HUES48 (cell line): ENCODE results near the gene C8B.

Source experiments
- H3K27ac ChIP-seq: one replicate; pipeline ENCODE4 v1.7.0; 2013; ENCODE audit warnings: low read depth, low read length, inconsistent platforms
- H3K27me3 ChIP-seq: 2 replicates; pipeline ENCODE4 v1.6.1; 2013; ENCODE audit warnings: mild to moderate bottlenecking, low read length; ENCODE audit not compliant: control insufficient read depth, insufficient read depth
- H3K36me3 ChIP-seq: 2 replicates; pipeline ENCODE4 v1.6.1; 2013; ENCODE audit warnings: low read length; ENCODE audit not compliant: control insufficient read depth, insufficient read depth
- H3K4me1 ChIP-seq: 2 replicates; pipeline ENCODE4 v1.6.1; 2013; ENCODE audit warnings: mild to moderate bottlenecking, low read length; ENCODE audit not compliant: control insufficient read depth, insufficient read depth
- H3K4me3 ChIP-seq: 2 replicates; pipeline ENCODE4 v1.5.1; 2013; ENCODE audit warnings: mild to moderate bottlenecking, low read depth, low read length
- H3K9ac ChIP-seq: 2 replicates; pipeline ENCODE4 v1.6.1; 2013; ENCODE audit warnings: mild to moderate bottlenecking, low read depth, low read length, moderate library complexity
- H3K9me3 ChIP-seq: 2 replicates; pipeline ENCODE4 v1.6.1; 2013; ENCODE audit warnings: low read length; ENCODE audit not compliant: control insufficient read depth, insufficient read depth

Gene C8B

DNA sequence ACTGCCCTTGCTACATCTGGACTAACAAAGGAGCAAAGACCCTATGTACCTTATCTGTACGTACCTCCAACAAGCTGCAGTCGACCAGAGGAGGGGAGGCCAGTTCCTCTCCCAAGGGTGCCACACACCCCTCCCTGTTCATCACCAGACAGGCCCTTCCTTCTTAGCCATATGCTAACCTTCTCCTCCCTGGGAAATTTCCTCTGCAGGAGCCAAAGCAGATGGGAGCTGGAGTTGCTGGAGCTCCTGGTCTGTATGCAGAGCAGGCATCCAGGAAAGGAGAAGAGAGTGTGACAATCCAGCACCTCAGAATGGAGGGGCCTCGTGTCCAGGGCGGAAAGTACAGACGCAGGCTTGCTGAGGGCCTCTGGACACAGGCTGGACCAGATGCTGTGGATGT lies 48.5 kb downstream of the C8B start:
- no peaks in the 10 kb centered on the region for H3K9me3 ChIP-seq

DNA sequence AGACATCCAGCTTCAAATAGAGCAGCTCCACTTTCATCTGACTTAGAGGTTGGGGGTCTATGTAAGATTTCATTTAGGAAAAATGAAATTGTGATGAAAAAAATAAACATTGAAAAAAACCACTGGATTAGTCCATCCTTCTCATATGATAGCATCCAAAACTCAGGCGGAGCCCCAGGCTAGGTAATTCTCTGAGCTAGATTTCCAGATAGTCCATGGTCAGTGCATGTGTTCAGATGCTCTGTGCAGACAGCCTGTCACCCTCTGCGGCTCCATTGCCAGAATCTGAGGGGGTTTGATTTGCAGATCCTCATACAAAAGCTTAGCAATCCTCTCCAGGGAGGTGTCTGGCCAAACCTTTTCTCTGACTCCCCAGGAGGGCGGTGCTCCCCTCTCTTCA lies 49.2 kb downstream of the C8B start:
- no peak overlapping the region for H3K9ac ChIP-seq
- no peak overlapping the region for H3K27ac ChIP-seq
- H3K27me3 ChIP-seq: no peaks in the 10 kb centered on the region
- H3K4me1 ChIP-seq: no peaks in the 10 kb centered on the region
- no peak overlapping the region for H3K4me3 ChIP-seq
- no peaks in the 10 kb centered on the region for H3K36me3 ChIP-seq
- no peaks in the 10 kb centered on the region for H3K9me3 ChIP-seq

More for the DNA sequence above, 48.5 kb downstream of the C8B start:
- Histone ChIP-seq H3K27ac (no peak overlapping the region), H3K27me3 (no peaks in the 10 kb centered on the region), H3K4me1 (no peaks in the 10 kb centered on the region), H3K9ac (no peak overlapping the region), H3K36me3 (no peaks in the 10 kb centered on the region), H3K4me3 (no peak overlapping the region)

DNA sequence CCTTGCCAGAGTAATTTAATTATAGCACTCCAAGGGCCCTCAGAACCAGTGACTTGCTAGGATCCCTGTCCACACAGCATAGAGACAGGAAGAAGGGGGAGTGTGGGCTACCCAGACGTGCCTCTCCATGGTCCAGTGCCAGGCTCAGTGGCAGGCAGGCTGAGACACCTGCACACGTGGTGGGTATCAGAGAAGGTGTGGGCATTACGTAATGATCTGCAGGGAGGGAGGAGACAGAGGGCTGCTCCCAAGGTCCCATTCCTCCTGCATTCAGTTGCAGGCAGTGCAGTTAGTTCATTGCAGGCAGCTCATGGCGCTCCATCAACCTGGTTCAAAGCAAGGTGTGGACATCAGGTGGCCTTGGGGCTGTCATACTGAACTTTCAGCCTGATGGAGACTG lies 49.9 kb downstream of the C8B start:
- no peak overlapping the region for H3K9ac ChIP-seq
- H3K4me1 ChIP-seq: no peaks in the 10 kb centered on the region
- no peaks in the 10 kb centered on the region for H3K27me3 ChIP-seq
- no peaks in the 10 kb centered on the region for H3K9me3 ChIP-seq
- no peak overlapping the region for H3K4me3 ChIP-seq
- H3K36me3 ChIP-seq: no peaks in the 10 kb centered on the region
- H3K27ac ChIP-seq: no peak overlapping the region

DNA sequence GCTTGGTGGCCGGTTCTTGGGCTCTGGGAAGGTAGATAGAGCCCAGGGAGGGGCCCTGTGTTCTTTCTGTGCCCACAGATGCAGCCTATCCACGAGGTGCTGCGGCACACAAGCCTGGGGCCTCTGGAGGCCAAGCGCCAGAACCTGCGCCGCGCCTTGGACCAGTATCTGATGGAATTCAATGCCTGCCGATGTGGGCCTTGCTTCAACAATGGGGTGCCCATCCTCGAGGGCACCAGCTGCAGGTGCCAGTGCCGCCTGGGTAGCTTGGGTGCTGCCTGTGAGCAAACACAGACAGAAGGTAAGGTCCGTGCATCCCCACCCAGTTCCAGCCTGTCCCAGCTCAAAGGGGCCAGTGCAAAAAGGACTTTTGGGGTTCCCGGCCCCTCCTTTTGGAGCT lies 53.5 kb downstream of the C8B start:
- no peaks in the 10 kb centered on the region for H3K4me1 ChIP-seq
- no peaks in the 10 kb centered on the region for H3K9me3 ChIP-seq
- no peak overlapping the region for H3K9ac ChIP-seq
- H3K27ac ChIP-seq: no peak overlapping the region
- H3K27me3 ChIP-seq: no peaks in the 10 kb centered on the region
- no peak overlapping the region for H3K4me3 ChIP-seq
- no peaks in the 10 kb centered on the region for H3K36me3 ChIP-seq

DNA sequence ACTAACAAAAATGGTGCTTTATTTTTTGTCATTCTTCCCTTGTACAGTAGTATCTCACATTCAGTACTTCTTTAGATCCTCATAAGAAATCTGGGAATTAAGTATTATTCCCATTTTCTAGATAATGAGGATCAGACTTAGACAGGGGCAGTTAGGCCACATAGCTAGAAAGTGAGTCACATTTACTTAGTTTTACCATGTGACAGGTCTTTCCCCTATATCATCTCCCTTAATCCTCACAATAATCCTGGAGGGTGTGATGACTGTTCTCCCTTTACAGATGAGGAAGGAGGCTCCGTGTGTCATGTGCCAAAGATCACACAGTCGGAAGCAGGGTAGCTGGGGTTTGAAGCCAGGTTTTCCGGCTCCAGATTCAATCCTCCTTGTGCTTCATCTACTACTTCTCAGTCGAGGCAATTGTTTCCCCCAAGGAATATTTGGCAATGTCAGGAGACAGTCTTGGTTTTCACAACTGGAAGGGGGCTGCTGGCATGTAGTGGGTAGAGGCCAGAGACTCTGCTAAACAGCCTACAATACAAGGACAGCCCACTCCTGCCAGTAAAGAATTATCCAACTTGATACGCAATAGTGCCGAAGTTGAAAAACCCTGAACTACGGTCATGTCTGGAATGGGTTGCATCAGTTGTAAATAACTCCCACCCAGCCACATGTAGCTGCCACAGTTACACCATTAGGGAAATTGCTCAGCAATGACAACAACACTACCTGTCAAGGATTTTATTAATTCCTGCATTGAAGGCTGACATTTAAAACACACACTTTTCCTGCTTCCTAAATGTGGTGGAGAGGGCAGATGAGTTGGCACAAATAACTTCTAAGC lies 54.5 kb downstream of the C8B start:
- H3K27ac ChIP-seq: no peak overlapping the region
- H3K9ac ChIP-seq: no peak overlapping the region
- H3K4me3 ChIP-seq: no peak overlapping the region
- no peaks in the 10 kb centered on the region for H3K36me3 ChIP-seq
- H3K27me3 ChIP-seq: no peaks in the 10 kb centered on the region
- H3K4me1 ChIP-seq: no peaks in the 10 kb centered on the region
- H3K9me3 ChIP-seq: no peaks in the 10 kb centered on the region

- no peak overlapping the region for H3K4me3 ChIP-seq
- H3K9ac ChIP-seq: no peak overlapping the region
- H3K27me3 ChIP-seq: no peaks in the 10 kb centered on the region
- H3K9me3 ChIP-seq: no peaks in the 10 kb centered on the region
- H3K36me3 ChIP-seq: no peaks in the 10 kb centered on the region
- no peaks in the 10 kb centered on the region for H3K4me1 ChIP-seq
- H3K27ac ChIP-seq: no peak overlapping the region
These were observed 55.3 kb downstream of the C8B start for GRCh38 chr1:56910441-56910985.

GRCh38 chr1:56908619-56909221 lies 57.1 kb downstream of the C8B start:
- Histone ChIP-seq H3K4me3 (no peak overlapping the region), H3K9ac (no peak overlapping the region), H3K9me3 (no peaks in the 10 kb centered on the region), H3K4me1 (no peaks in the 10 kb centered on the region), H3K36me3 (no peaks in the 10 kb centered on the region), H3K27me3 (no peaks in the 10 kb centered on the region), H3K27ac (no peak overlapping the region)

DNA sequence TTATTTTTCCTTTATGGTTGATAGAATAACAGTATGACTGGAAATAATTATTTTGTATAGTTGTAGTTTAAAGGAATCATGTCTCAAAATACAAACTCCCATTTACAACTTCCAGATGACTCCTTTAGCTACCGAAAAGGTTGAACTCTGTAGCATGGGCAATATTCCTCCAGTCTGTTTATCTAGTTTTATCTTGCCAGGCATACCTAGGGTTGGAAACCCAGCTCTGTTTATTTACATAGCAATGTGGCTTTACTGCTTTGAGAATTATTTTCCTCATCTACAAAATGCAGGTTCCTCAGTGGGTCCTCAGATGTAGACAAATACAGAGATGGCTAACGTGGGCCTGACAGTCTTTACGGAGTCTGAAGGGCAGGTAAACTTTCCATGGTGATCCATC lies 60.1 kb downstream of the C8B start:
- no peak overlapping the region for H3K4me3 ChIP-seq
- no peak overlapping the region for H3K9ac ChIP-seq
- H3K4me1 ChIP-seq: no peaks in the 10 kb centered on the region
- no peak overlapping the region for H3K27ac ChIP-seq
- H3K36me3 ChIP-seq: no peaks in the 10 kb centered on the region
- H3K9me3 ChIP-seq: no peaks in the 10 kb centered on the region
- no peaks in the 10 kb centered on the region for H3K27me3 ChIP-seq

DNA sequence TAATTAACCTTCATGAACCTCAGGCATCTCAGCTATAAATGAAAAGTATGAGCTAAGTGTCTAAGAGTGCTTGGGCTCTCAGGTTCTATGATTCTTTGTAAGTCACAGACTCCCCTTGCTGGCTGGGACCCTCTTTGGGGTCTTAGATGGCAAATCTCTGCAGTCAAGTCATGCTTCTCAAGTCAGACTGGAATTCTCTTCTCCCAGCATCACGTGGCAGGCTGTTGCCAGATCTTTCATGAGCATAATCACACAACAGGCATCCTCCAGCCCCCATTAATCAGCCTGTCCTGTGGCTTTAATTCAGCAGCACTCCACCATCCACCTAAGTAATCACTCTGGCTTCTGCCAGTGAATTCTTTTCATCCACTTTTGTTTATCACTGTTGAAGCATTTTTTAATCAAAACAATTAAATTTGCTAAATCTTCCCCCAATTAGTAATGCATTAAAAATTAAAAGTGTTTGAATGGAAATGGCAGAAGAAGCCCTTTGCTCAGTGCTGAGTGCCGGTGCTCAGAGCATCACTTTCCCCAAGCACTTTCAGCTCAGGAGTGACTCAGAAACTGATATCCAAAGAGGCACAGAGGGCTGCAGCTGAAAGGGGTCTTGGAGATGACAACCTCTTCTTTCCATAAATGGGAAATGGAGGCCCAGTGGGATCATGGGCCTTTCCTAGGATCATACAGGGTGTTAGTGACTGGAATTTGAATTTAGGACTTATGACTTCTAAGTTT lies 61.0 kb downstream of the C8B start:
- Histone ChIP-seq H3K4me3 (no peak overlapping the region), H3K27ac (no peak overlapping the region), H3K9me3 (no peaks in the 10 kb centered on the region), H3K4me1 (no peaks in the 10 kb centered on the region), H3K27me3 (no peaks in the 10 kb centered on the region), H3K9ac (no peak overlapping the region), H3K36me3 (no peaks in the 10 kb centered on the region)

DNA sequence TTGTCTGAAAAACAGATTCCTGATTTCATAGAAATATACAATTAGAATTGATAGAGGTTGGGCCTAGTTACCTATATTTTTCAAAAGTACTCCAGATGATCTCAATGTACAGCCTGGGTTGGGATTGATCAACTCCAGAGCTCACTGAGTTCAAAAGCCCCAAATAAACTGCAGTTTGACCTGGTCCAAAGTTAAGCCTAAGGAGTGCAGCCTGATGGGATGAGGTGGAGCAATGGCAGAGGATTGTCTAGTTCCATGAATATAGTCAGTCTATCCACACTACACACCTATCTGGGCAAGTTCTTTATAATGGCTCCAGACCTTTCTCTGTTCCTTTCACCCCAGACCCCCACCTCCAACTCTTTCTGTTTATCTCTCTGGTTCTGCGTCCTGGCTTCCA lies 62.0 kb downstream of the C8B start:
- H3K27ac ChIP-seq: no peak overlapping the region
- H3K27me3 ChIP-seq: no peaks in the 10 kb centered on the region
- no peaks in the 10 kb centered on the region for H3K4me1 ChIP-seq
- no peak overlapping the region for H3K9ac ChIP-seq
- H3K9me3 ChIP-seq: no peaks in the 10 kb centered on the region
- H3K36me3 ChIP-seq: no peaks in the 10 kb centered on the region
- no peak overlapping the region for H3K4me3 ChIP-seq

DNA sequence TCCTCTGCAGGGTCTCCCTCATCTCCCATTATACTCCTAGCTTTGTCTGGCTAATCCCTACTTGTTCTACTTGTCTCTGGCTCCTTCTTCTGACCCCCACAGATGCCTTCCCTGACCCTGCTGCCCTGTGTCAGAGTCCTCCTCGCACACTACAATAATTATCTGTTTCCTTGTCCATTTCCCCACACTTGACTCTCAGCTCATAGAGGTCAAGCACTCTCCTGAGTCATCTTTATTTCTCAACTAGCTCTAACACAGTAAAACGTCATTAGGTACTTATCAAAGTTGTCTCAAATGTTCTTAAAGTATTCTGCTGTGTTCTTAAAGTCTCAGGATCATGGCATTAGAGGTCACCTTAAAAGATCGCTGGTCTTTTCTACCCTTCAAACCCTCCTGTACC lies 64.1 kb downstream of the C8B start:
- no peaks in the 10 kb centered on the region for H3K4me1 ChIP-seq
- no peaks in the 10 kb centered on the region for H3K9me3 ChIP-seq
- no peak overlapping the region for H3K9ac ChIP-seq
- H3K27ac ChIP-seq: no peak overlapping the region
- H3K36me3 ChIP-seq: no peaks in the 10 kb centered on the region
- no peaks in the 10 kb centered on the region for H3K27me3 ChIP-seq
- no peak overlapping the region for H3K4me3 ChIP-seq
